ENCODE results near the gene ASTN2.

- TF ChIP-seq, protein P1, sequence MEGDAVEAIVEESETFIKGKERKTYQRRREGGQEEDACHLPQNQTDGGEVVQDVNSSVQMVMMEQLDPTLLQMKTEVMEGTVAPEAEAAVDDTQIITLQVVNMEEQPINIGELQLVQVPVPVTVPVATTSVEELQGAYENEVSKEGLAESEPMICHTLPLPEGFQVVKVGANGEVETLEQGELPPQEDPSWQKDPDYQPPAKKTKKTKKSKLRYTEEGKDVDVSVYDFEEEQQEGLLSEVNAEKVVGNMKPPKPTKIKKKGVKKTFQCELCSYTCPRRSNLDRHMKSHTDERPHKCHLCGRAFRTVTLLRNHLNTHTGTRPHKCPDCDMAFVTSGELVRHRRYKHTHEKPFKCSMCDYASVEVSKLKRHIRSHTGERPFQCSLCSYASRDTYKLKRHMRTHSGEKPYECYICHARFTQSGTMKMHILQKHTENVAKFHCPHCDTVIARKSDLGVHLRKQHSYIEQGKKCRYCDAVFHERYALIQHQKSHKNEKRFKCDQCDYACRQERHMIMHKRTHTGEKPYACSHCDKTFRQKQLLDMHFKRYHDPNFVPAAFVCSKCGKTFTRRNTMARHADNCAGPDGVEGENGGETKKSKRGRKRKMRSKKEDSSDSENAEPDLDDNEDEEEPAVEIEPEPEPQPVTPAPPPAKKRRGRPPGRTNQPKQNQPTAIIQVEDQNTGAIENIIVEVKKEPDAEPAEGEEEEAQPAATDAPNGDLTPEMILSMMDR (IDR thresholded peaks at IDR 0.05): no peak
- TF ChIP-seq POLR2A (IDR thresholded peaks at IDR 0.05): no peak
- TF ChIP-seq POLR2AphosphoS5 (IDR thresholded peaks at IDR 0.05): no peak
Observed at GRCh38 chr9:117363006-117363405, 51.9 kb downstream of the ASTN2 start.

Measured in prostate gland (tissue), 2 donors.